Neuronal stem cell (in vitro differentiated cells): ENCODE results near the gene NTN5.
A peak's percentile ranks its signal among the peaks of the same experiment; 100 is the strongest.

ENCODE experiments used
- DNase-seq: peaks from one replicate; pipeline ENCODE4 v3.0.0-alpha.2; 2013; ENCODE audit warnings: low spot score
- H2AFZ ChIP-seq: one replicate; pipeline ENCODE4 v1.6.1; 2013; ENCODE audit warnings: mild to moderate bottlenecking, low read length, inconsistent platforms
- H2AK5ac ChIP-seq: 2 replicates; pipeline ENCODE4 v1.6.1; 2013; ENCODE audit warnings: low read depth, mild to moderate bottlenecking, inconsistent platforms, low read length, moderate library complexity, mixed read lengths
- H2BK120ac ChIP-seq: 2 replicates; pipeline ENCODE4 v1.6.1; 2013; ENCODE audit warnings: low read depth, mild to moderate bottlenecking, inconsistent platforms, low read length, moderate library complexity, mixed read lengths
- H2BK12ac ChIP-seq: one replicate; pipeline ENCODE4 v1.6.1; 2013; ENCODE audit warnings: low read length, inconsistent platforms
- H2BK15ac ChIP-seq: 2 replicates; pipeline ENCODE4 v1.6.1; 2013; ENCODE audit warnings: mild to moderate bottlenecking, low read length, inconsistent platforms, mixed read lengths
- H2BK5ac ChIP-seq: one replicate; pipeline ENCODE4 v1.6.1; 2013; ENCODE audit warnings: inconsistent platforms, mild to moderate bottlenecking, low read length, moderate library complexity
- H3K14ac ChIP-seq: one replicate; pipeline ENCODE4 v1.6.1; 2013; ENCODE audit warnings: low read length, inconsistent platforms
- H3K18ac ChIP-seq: 2 replicates; pipeline ENCODE4 v1.6.1; 2013; ENCODE audit warnings: low read length, inconsistent platforms
- H3K23ac ChIP-seq: 2 replicates; pipeline ENCODE4 v1.6.1; 2013; ENCODE audit warnings: low read depth, mild to moderate bottlenecking, mixed read lengths, low read length, inconsistent platforms; ENCODE audit not compliant: poor library complexity
- H3K27ac ChIP-seq: replicated peaks from 3 replicates; pipeline ENCODE4 v1.5.1; 2013; ENCODE audit warnings: low read length, inconsistent platforms
- H3K27me3 ChIP-seq, 3 experiments: 2 replicates each; pipeline ENCODE4 v1.6.1; 2013; ENCODE audit warnings: low read length in 3 of 3, mild to moderate bottlenecking in 2 of 3, inconsistent platforms in 1 of 3, low read depth in 1 of 3, mixed read lengths in 1 of 3, moderate library complexity in 1 of 3; ENCODE audit not compliant: control insufficient read depth in 3 of 3, insufficient read depth in 3 of 3
- H3K36me3 ChIP-seq, 2 donors: replicated peaks in 1 of 2; 2 replicates each; pipeline ENCODE4 v1.6.1; 2013; ENCODE audit warnings: low read length in 2 of 2; ENCODE audit not compliant: control insufficient read depth in 2 of 2, insufficient read depth in 2 of 2
- H3K4ac ChIP-seq: 2 replicates; pipeline ENCODE4 v1.6.1; 2013; ENCODE audit warnings: inconsistent platforms, mild to moderate bottlenecking, low read length, moderate library complexity
- H3K4me1 ChIP-seq, 2 donors: 1 replicate in 1 of 2; 2 replicates in 1 of 2; pipeline ENCODE4 v1.6.1; 2013; ENCODE audit warnings: low read length in 2 of 2, low read depth in 1 of 2; ENCODE audit not compliant: control insufficient read depth in 2 of 2, insufficient read depth in 1 of 2
- H3K4me2 ChIP-seq: one replicate; pipeline ENCODE4 v1.6.1; 2013; ENCODE audit warnings: mild to moderate bottlenecking, low read length, inconsistent platforms; ENCODE audit not compliant: insufficient read depth, poor library complexity, severe bottlenecking
- H3K4me3 ChIP-seq, 2 donors: 2 replicates each; pipeline ENCODE4 v1.5.1; 2013; ENCODE audit warnings: low read length in 2 of 2, mild to moderate bottlenecking in 2 of 2, inconsistent platforms in 1 of 2, moderate library complexity in 1 of 2
- H3K79me1 ChIP-seq: one replicate; pipeline ENCODE4 v1.6.1; 2013; ENCODE audit warnings: low read depth, mild to moderate bottlenecking, inconsistent platforms, low read length, moderate library complexity
- H3K9ac ChIP-seq: one replicate; pipeline ENCODE4 v1.6.1; 2013; ENCODE audit warnings: mild to moderate bottlenecking, low read depth, low read length, inconsistent platforms; ENCODE audit not compliant: poor library complexity
- H3K9me3 ChIP-seq, 2 donors: replicated peaks in 1 of 2; 2 replicates each; pipeline versions ENCODE3 to v1.6.1; 2013; ENCODE audit warnings: low read length in 2 of 2, mild to moderate bottlenecking in 2 of 2, inconsistent platforms in 1 of 2, low read depth in 1 of 2, mixed read lengths in 1 of 2, moderate library complexity in 1 of 2; ENCODE audit not compliant: control insufficient read depth in 2 of 2, insufficient read depth in 1 of 2
- H4K8ac ChIP-seq: one replicate; pipeline ENCODE4 v1.6.1; 2013; ENCODE audit warnings: low read depth, mild to moderate bottlenecking, inconsistent platforms, low read length, moderate library complexity
- H4K91ac ChIP-seq: one replicate; pipeline ENCODE4 v1.6.1; 2013; ENCODE audit warnings: low read length, low read depth, mild to moderate bottlenecking, inconsistent platforms; ENCODE audit not compliant: poor library complexity
- WGBS, 2 donors: extraction: QIAGEN DNeasy Blood & Tissue Kit; methylation state at CpG; one replicate each; pipeline ENCODE4 v1.1.7; 2013; ENCODE audit warnings: missing lambda C conversion rate in 2 of 2, mixed read lengths in 1 of 2; ENCODE audit not compliant: insufficient read length in 2 of 2, insufficient replicate concordance in 1 of 2; ENCODE audit errors: extremely low coverage in 2 of 2; 5-methylcytosine and 5-hydroxymethylcytosine counted together

The NTN5 gene

GRCh38 chr19:48716562-48717291 is 43.9 kb upstream of the NTN5 start:
- H2AK5ac ChIP-seq: no peak overlapping the region
- H2AFZ ChIP-seq: peak overlapping the region; percentile 78
- no peaks in the 10 kb centered on the region for H3K9me3 ChIP-seq
- H3K79me1 ChIP-seq: no peaks in the 10 kb centered on the region
- no peaks in the 10 kb centered on the region for H3K36me3 ChIP-seq
- H2BK5ac ChIP-seq: no peak overlapping the region
- peak overlapping the region; percentile 3 for H3K14ac ChIP-seq
- no peak overlapping the region for H2BK120ac ChIP-seq
- H4K8ac ChIP-seq: no peak overlapping the region
- peak overlapping the region; percentile 86 for H3K18ac ChIP-seq
- no peak overlapping the region for H3K4me3 ChIP-seq
- peak overlapping the region; percentile 73 for H2BK15ac ChIP-seq
- peak overlapping the region; percentile 5 for H3K27ac ChIP-seq
- H3K9ac ChIP-seq: peak overlapping the region; percentile 76
- whole genome bisulfite sequencing, 2 donors: no CpG with 5 or more reads among the region's 24 CpGs
- no peak for DNase-seq
- no peak overlapping the region for H3K23ac ChIP-seq
- H4K91ac ChIP-seq: no peak overlapping the region
- H2BK12ac ChIP-seq: no peak overlapping the region
- H3K27me3 ChIP-seq: no peaks in the 10 kb centered on the region
- no peak overlapping the region for H3K4ac ChIP-seq
- H3K4me2 ChIP-seq: peak overlapping the region; percentile 35
- H3K4me1 ChIP-seq: peaks cover 31 to 37% of the 10 kb centered on the region in 2 donors

- Histone ChIP-seq H2BK12ac (peak overlapping the region; percentile 7), H3K4me3 (no peak overlapping the region), H3K9me3 (no peaks in the 10 kb centered on the region), H2AFZ (no peak overlapping the region), H4K91ac (no peak overlapping the region), H2BK15ac (peak overlapping the region; percentile 62), H3K27ac (no peak overlapping the region), H2BK5ac (peak overlapping the region; percentile 44), H3K14ac (no peak overlapping the region), H3K27me3 (no peaks in the 10 kb centered on the region), H3K9ac (no peak overlapping the region), H2AK5ac (peak overlapping the region; percentile 93), H3K18ac (peak overlapping the region; percentile 27), H3K79me1 (no peaks in the 10 kb centered on the region), H3K4me1 (peaks cover 28 to 37% of the 10 kb centered on the region in 2 donors), H3K4ac (no peak overlapping the region), H2BK120ac (peak overlapping the region; percentile 94), H3K23ac (peak overlapping the region; percentile 59), H3K36me3 (no peaks in the 10 kb centered on the region), H4K8ac (no peak overlapping the region), H3K4me2 (no peak overlapping the region)
- no peak for DNase-seq
- WGBS, 2 donors: no CpG with 5 or more reads among the region's 19 CpGs
These were observed 42.9 kb upstream of the NTN5 start for GRCh38 chr19:48715681-48716171.

GRCh38 chr19:48714759-48715675 is 42.2 kb upstream of the NTN5 start:
- peak overlapping the region; percentile 59 for H3K23ac ChIP-seq
- H3K4me2 ChIP-seq: peak overlapping the region; percentile 75
- H3K9me3 ChIP-seq: no peaks in the 10 kb centered on the region
- no CpG with 5 or more reads among the region's 26 CpGs for WGBS, 2 donors
- no peaks in the 10 kb centered on the region for H3K36me3 ChIP-seq
- no peak overlapping the region for H3K14ac ChIP-seq
- peak overlapping the region; percentile 66 to 77 for H3K4me3 ChIP-seq
- peak overlapping the region; percentile 82 for H3K9ac ChIP-seq
- no peak for DNase-seq
- peak overlapping the region; percentile 7 for H2BK12ac ChIP-seq
- no peak overlapping the region for H4K8ac ChIP-seq
- H2AFZ ChIP-seq: peak overlapping the region; percentile 95
- peak overlapping the region; percentile 44 for H2BK5ac ChIP-seq
- peak overlapping the region; percentile 93 for H2AK5ac ChIP-seq
- peak overlapping the region; percentile 94 for H2BK120ac ChIP-seq
- peaks cover 25 to 34% of the 10 kb centered on the region in 2 donors for H3K4me1 ChIP-seq
- no peak overlapping the region for H4K91ac ChIP-seq
- peak overlapping the region; percentile 55 for H3K4ac ChIP-seq
- H3K79me1 ChIP-seq: no peaks in the 10 kb centered on the region
- H3K27me3 ChIP-seq: no peaks in the 10 kb centered on the region
- H2BK15ac ChIP-seq: peak overlapping the region; percentile 94
- H3K18ac ChIP-seq: peak overlapping the region; percentile 82
- H3K27ac ChIP-seq: peak overlapping the region; percentile 89
